Forelimb muscle (tissue), 1 donor: ENCODE results near the gene PTGFRN. TPM values are rescaled to one million over a fixed set of nuclear protein-coding genes. Genes with fewer than 3 reads are reported as not detected.
"Not testable (repeated sequence)": the region's sequence is repeated elsewhere in the genome, so short reads cannot be mapped to it uniquely, and the experiment has no call there.

Source experiments
- DNase-seq: peaks from one replicate; pipeline ENCODE4 v3.0.0-alpha.2; 2013; ENCODE audit warnings: low read depth
- polyA plus RNA-seq: library from polyadenylated mRNA; unstranded; fragments of 120-200 nt; gene quantifications from one replicate; pipeline ENCODE4 v1.2.1, GENCODE V29; 2013; ENCODE audit not compliant: insufficient read length

Gene PTGFRN
- polyA plus RNA-seq, 1 donor, result 99.9 TPM

GRCh38 chr1:116916002-116916401 lies 6.3 kb downstream of the PTGFRN start:
- no peak for DNase-seq

GRCh38 chr1:116916533-116917445 lies 7.1 kb downstream of the PTGFRN start:
- no peak for DNase-seq

- DNase-seq, result no peak
Observed at GRCh38 chr1:116918714-116919357, 9.1 kb downstream of the PTGFRN start.

GRCh38 chr1:116919802-116920201 lies 10.1 kb downstream of the PTGFRN start:
- DNase-seq, result no peak

- DNase-seq, result no peak
Observed at GRCh38 chr1:116920211-116920610, 10.5 kb downstream of the PTGFRN start.

- no peak for DNase-seq
Observed at GRCh38 chr1:116921301-116921885, 11.7 kb downstream of the PTGFRN start.

- DNase-seq, result no peak
Observed at GRCh38 chr1:116921937-116922336, 12.2 kb downstream of the PTGFRN start.

GRCh38 chr1:116923421-116923820 lies 13.7 kb downstream of the PTGFRN start:
- DNase-seq, result no peak

GRCh38 chr1:116927049-116927798 lies 17.5 kb downstream of the PTGFRN start:
- DNase-seq, result no peak

- no peak for DNase-seq
Observed at GRCh38 chr1:116929961-116930592, 20.4 kb downstream of the PTGFRN start.

GRCh38 chr1:116931016-116931918 lies 21.6 kb downstream of the PTGFRN start:
- DNase-seq, result no peak

GRCh38 chr1:116933606-116934515 lies 24.1 kb downstream of the PTGFRN start:
- DNase-seq, result no peak

- DNase-seq, result no peak
Observed at GRCh38 chr1:116934586-116935207, 25.0 kb downstream of the PTGFRN start.

GRCh38 chr1:116938216-116938615 lies 28.5 kb downstream of the PTGFRN start:
- no peak for DNase-seq

GRCh38 chr1:116939780-116940543 lies 30.2 kb downstream of the PTGFRN start:
- DNase-seq, result not testable (repeated sequence)

- DNase-seq, result no peak
Observed at GRCh38 chr1:116940814-116941599, 31.3 kb downstream of the PTGFRN start.

- no peak for DNase-seq
Observed at GRCh38 chr1:116941670-116942069, 32.0 kb downstream of the PTGFRN start.
